Neural crest cell (in vitro differentiated cells): ENCODE results near the gene PIP4K2B. TPM values are rescaled to one million over a fixed set of nuclear protein-coding genes. Genes with fewer than 3 reads are reported as not detected.

ENCODE experiments used
- DNase-seq: peaks from one replicate; pipeline ENCODE4 v3.0.0; 2021; ENCODE audit warnings: low read depth, mixed read lengths, low spot score
- H3K27ac Mint-ChIP-seq: one replicate; pipeline ENCODE4 v1.8.0; 2021; ENCODE audit warnings: mild to moderate bottlenecking, mixed read lengths; ENCODE audit not compliant: unreplicated experiment
- H3K27me3 Mint-ChIP-seq: 2 replicates; pipeline ENCODE4 v1.8.0; 2021; ENCODE audit warnings: low read depth, mild to moderate bottlenecking, mixed read lengths
- H3K36me3 Mint-ChIP-seq: 2 replicates; pipeline ENCODE4 v1.8.0; 2021; ENCODE audit warnings: low read depth, mild to moderate bottlenecking, mixed read lengths
- H3K4me1 Mint-ChIP-seq: 2 replicates; pipeline ENCODE4 v1.8.0; 2021; ENCODE audit warnings: mixed read lengths
- H3K4me3 Mint-ChIP-seq: one replicate; pipeline ENCODE4 v1.8.0; 2021; ENCODE audit warnings: mild to moderate bottlenecking, mixed read lengths
- H3K9me3 Mint-ChIP-seq: 2 replicates; pipeline ENCODE4 v1.8.0; 2021; ENCODE audit warnings: mixed read lengths
- total RNA-seq: library from RNA; stranded (reverse); gene quantifications from 2 replicates; pipeline ENCODE4 v1.2.1, GENCODE V29; 2021
- TF ChIP-seq, protein P1 (sequence below): fragments of 200-600 bp; sonication (generic); conservative IDR thresholded peaks from 2 replicates; pipeline ENCODE4 v1.5.0; 2021; ENCODE audit warnings: antibody characterized with exemption, mild to moderate bottlenecking

Gene PIP4K2B
- total RNA-seq, 1 donor from 2014 or later, result 105 TPM

- DNase-seq, result no peak
- peak overlapping the region; percentile 92 for H3K4me3 Mint-ChIP-seq
- TF ChIP-seq, protein P1, sequence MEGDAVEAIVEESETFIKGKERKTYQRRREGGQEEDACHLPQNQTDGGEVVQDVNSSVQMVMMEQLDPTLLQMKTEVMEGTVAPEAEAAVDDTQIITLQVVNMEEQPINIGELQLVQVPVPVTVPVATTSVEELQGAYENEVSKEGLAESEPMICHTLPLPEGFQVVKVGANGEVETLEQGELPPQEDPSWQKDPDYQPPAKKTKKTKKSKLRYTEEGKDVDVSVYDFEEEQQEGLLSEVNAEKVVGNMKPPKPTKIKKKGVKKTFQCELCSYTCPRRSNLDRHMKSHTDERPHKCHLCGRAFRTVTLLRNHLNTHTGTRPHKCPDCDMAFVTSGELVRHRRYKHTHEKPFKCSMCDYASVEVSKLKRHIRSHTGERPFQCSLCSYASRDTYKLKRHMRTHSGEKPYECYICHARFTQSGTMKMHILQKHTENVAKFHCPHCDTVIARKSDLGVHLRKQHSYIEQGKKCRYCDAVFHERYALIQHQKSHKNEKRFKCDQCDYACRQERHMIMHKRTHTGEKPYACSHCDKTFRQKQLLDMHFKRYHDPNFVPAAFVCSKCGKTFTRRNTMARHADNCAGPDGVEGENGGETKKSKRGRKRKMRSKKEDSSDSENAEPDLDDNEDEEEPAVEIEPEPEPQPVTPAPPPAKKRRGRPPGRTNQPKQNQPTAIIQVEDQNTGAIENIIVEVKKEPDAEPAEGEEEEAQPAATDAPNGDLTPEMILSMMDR, result no peak
- H3K27me3 Mint-ChIP-seq, result peaks cover 12% of the 10 kb centered on the region
- H3K9me3 Mint-ChIP-seq, result no peaks in the 10 kb centered on the region
- peaks cover 66% of the 10 kb centered on the region for H3K4me1 Mint-ChIP-seq
- peaks cover 3% of the 10 kb centered on the region for H3K36me3 Mint-ChIP-seq
- peak overlapping the region; percentile 21 for H3K27ac Mint-ChIP-seq
These were observed 53.1 kb downstream of the PIP4K2B start for GRCh38 chr17:38746004-38746848.

DNA sequence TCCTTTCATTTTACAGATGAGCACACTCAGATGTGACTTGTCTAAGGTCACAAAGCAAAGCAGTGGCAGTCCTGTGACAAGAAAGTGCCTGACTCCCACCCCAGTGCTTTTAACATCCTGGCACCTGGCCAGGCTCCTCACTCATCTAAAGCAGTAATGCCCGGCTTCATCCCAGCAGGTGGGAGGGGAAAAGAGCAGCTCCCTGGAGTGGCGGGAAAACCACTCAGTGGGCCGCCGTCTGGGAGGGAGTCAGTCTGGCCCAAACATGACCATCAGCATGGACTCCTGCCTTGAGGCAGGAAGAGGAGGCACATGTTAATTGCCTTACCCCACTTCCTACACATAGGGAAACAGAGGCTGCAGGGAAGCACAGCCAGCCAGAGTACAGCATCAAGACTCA is 53.8 kb downstream of the PIP4K2B start:
- H3K27me3 Mint-ChIP-seq, result peaks cover 5% of the 10 kb centered on the region
- no peak overlapping the region for H3K27ac Mint-ChIP-seq
- no peak for DNase-seq
- peaks cover 64% of the 10 kb centered on the region for H3K4me1 Mint-ChIP-seq
- peak overlapping the region; percentile 92 for H3K4me3 Mint-ChIP-seq
- no peaks in the 10 kb centered on the region for H3K9me3 Mint-ChIP-seq
- TF ChIP-seq, protein P1, result no peak
- H3K36me3 Mint-ChIP-seq, result peaks cover 3% of the 10 kb centered on the region

GRCh38 chr17:38743556-38744171 is 55.7 kb downstream of the PIP4K2B start:
- TF ChIP-seq, protein P1, result no peak
- Mint-ChIP-seq H3K4me3 (peak overlapping the region; percentile 76), H3K9me3 (no peaks in the 10 kb centered on the region), H3K27me3 (no peaks in the 10 kb centered on the region), H3K27ac (peak overlapping the region; percentile 27), H3K36me3 (peaks cover 3% of the 10 kb centered on the region), H3K4me1 (peaks cover 55% of the 10 kb centered on the region)
- DNase-seq, result no peak

DNA sequence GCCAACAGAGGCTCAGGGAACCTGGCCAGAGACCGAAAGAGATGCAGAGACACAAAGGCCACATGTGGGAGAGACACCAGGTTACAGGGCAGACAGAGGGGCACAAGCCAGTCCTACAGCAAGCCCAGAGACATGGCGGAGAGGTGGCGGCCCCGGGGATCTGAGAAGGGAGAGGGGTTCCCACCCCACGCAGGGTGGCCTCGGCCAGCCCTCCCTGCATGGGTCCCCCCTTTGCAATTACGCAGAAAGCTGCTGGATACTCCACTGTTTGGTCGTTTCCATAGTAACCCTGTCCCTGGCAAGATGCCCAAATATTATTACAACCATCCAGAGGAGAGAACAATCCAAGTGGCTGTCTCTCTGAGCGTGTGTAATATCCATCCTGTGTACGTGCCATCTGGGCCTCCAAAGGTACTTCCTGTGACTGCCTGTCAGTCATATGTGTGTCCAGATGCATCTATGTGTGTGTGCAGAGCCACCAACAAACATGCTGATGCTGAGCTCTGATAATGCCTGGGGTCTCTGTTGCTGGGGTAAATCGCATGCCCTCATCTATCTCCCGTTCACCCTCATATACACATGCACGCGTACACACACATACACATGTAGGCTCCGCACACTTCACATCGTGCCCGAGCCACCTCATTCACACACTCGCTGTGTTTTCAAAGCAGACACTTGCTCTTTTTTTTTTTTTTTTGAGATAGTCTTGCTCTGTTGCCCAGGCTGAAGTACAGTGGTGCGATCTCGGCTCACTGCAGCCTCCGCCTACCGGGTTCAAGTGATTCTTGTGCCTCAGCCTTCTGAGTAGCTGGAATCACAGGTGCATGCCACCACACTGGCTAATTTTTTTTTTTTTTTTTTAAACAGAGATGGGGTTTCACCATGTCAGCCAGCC is 56.7 kb downstream of the PIP4K2B start:
- Mint-ChIP-seq H3K27me3 (no peaks in the 10 kb centered on the region), H3K4me1 (peaks cover 55% of the 10 kb centered on the region), H3K9me3 (no peaks in the 10 kb centered on the region), H3K36me3 (peaks cover 7% of the 10 kb centered on the region), H3K4me3 (peak overlapping the region; percentile 76), H3K27ac (peak overlapping the region; percentile 90)
- DNase-seq, result no peak
- TF ChIP-seq, protein P1, result no peak

DNA sequence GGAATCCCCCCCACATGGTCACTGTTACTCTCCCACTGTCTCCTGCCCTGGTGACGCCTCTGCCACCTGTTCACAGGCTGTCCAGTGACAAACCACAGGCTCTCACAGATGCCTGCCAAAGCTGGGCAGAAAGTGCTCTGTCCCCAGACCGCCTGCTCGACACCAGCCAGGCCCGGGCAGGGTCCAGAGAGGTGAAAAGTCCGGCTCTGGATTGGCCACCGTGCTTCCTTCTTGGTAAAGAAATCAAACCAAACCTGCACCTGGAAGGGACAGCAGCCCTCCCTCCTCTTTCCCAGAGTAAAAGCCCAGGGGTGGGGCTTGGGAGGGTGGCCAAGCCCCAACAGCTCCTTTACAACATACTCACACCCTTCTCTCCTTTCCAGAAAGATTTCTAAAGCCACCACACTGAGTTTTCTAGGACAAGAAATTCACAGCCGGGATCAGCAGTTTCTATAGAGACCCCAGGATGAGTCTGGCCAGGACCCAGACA is 57.4 kb downstream of the PIP4K2B start:
- TF ChIP-seq, protein P1, result no peak
- Mint-ChIP-seq H3K4me3 (peak overlapping the region; percentile 76), H3K27ac (peak overlapping the region; percentile 81), H3K27me3 (no peaks in the 10 kb centered on the region), H3K4me1 (peaks cover 55% of the 10 kb centered on the region), H3K9me3 (no peaks in the 10 kb centered on the region), H3K36me3 (peaks cover 7% of the 10 kb centered on the region)
- DNase-seq, result no peak
